SU-DHL-6 (cell line): ENCODE results near the gene ADAMTS3.

Source experiments
- H2AFZ ChIP-seq: fragments of 200-600 bp; sonication (generic); 2 replicates; pipeline ENCODE4 v1.6.1; 2014; ENCODE audit warnings: low read depth, mild to moderate bottlenecking, moderate library complexity, mixed read lengths, antibody characterized with exemption, low read length; ENCODE audit not compliant: severe bottlenecking
- H3F3A ChIP-seq: fragments of 200-600 bp; shearing (Covaris generic); 2 replicates; pipeline ENCODE4 v1.6.0; 2016; ENCODE audit warnings: antibody characterized with exemption, mild to moderate bottlenecking; ENCODE audit not compliant: insufficient read depth
- H3K27ac ChIP-seq: fragments of 200-600 bp; sonication (generic); 2 replicates; pipeline ENCODE4 v1.5.1; 2016; ENCODE audit warnings: low read depth, mild to moderate bottlenecking, low read length, moderate library complexity, mixed read lengths
- H3K27me3 ChIP-seq: fragments of 200-600 bp; sonication (generic), shearing (Covaris generic); 2 replicates; pipeline ENCODE4 v1.6.0; 2014; ENCODE audit warnings: mild to moderate bottlenecking, low read length
- H3K36me3 ChIP-seq: fragments of 200-600 bp; sonication (generic); 2 replicates; pipeline ENCODE4 v1.6.1; 2014; ENCODE audit warnings: mild to moderate bottlenecking, low read length, mixed read lengths
- H3K4me2 ChIP-seq: fragments of 300-600, 200-600 bp; shearing (Covaris generic), sonication (generic); 2 replicates; pipeline ENCODE4 v1.6.0; 2014; ENCODE audit warnings: low read length, low read depth, mild to moderate bottlenecking; ENCODE audit not compliant: poor library complexity, severe bottlenecking
- H3K4me3 ChIP-seq: fragments of 200-600 bp; sonication (generic); 2 replicates; pipeline ENCODE4 v1.5.1; 2014; ENCODE audit warnings: antibody characterized with exemption, low read length, mild to moderate bottlenecking, mixed read lengths; ENCODE audit not compliant: insufficient read depth, poor library complexity, severe bottlenecking
- H3K79me2 ChIP-seq: fragments of 200-600 bp; sonication (generic); 2 replicates; pipeline ENCODE4 v1.6.1; 2014; ENCODE audit warnings: mild to moderate bottlenecking, low read length, moderate library complexity; ENCODE audit not compliant: insufficient read depth
- H3K9ac ChIP-seq: fragments of 200-600 bp; sonication (generic); 2 replicates; pipeline ENCODE4 v1.7.0; 2014; ENCODE audit warnings: mild to moderate bottlenecking, low read length
- H3K9me2 ChIP-seq: fragments of 200-600 bp; sonication (generic); replicated peaks from 2 replicates; pipeline ENCODE4 v1.6.1; 2014; ENCODE audit warnings: low read length; ENCODE audit not compliant: insufficient read depth
- H3K9me3 ChIP-seq: fragments of 200-600 bp; sonication (generic); 2 replicates; pipeline ENCODE4 v1.6.1; 2014; ENCODE audit warnings: low read length, mixed read lengths; ENCODE audit not compliant: insufficient read depth
- H4K20me1 ChIP-seq: fragments of 200-600 bp; sonication (generic); 2 replicates; pipeline ENCODE4 v1.6.1; 2014; ENCODE audit warnings: low read depth, mild to moderate bottlenecking, antibody characterized with exemption, low read length, moderate library complexity, mixed read lengths
- CTCF ChIP-seq: fragments of 200-600 bp; sonication (generic); IDR thresholded peaks from one replicate; pipeline ENCODE4 v1.5.1; 2017; ENCODE audit warnings: antibody characterized with exemption, mild to moderate bottlenecking, low read length, moderate library complexity; ENCODE audit not compliant: insufficient read depth, poor library complexity, severe bottlenecking
- EZH2phosphoT487 ChIP-seq: fragments of 200-600 bp; sonication (generic), shearing (Covaris generic); conservative IDR thresholded peaks from 2 replicates; pipeline ENCODE4 v1.6.1; 2018; ENCODE audit warnings: mild to moderate bottlenecking, antibody characterized with exemption, low read length, moderate library complexity, mixed read lengths

ADAMTS3 gene

GRCh38 chr4:72604324-72604723 is 35.3 kb upstream of the ADAMTS3 start:
- no peaks in the 10 kb centered on the region for H3K27me3 ChIP-seq
- H3K27ac ChIP-seq: no peak overlapping the region
- H3K4me2 ChIP-seq: no peak overlapping the region
- H3K9me3 ChIP-seq: no peaks in the 10 kb centered on the region
- H2AFZ ChIP-seq: no peak overlapping the region
- H4K20me1 ChIP-seq: no peaks in the 10 kb centered on the region
- H3K4me3 ChIP-seq: no peak overlapping the region
- TF ChIP-seq EZH2phosphoT487: no peak
- no peak for TF ChIP-seq CTCF
- no peaks in the 10 kb centered on the region for H3K36me3 ChIP-seq
- no peaks in the 10 kb centered on the region for H3K9me2 ChIP-seq
- no peaks in the 10 kb centered on the region for H3F3A ChIP-seq
- no peaks in the 10 kb centered on the region for H3K79me2 ChIP-seq
- no peak overlapping the region for H3K9ac ChIP-seq

GRCh38 chr4:72602396-72603376 is 33.7 kb upstream of the ADAMTS3 start:
- Histone ChIP-seq H3K79me2 (no peaks in the 10 kb centered on the region), H4K20me1 (no peaks in the 10 kb centered on the region), H3K9ac (no peak overlapping the region), H3K36me3 (no peaks in the 10 kb centered on the region), H3F3A (no peaks in the 10 kb centered on the region), H3K9me3 (no peaks in the 10 kb centered on the region), H3K4me3 (no peak overlapping the region), H3K27ac (no peak overlapping the region), H3K4me2 (no peak overlapping the region), H3K9me2 (no peaks in the 10 kb centered on the region), H2AFZ (no peak overlapping the region), H3K27me3 (no peaks in the 10 kb centered on the region)
- TF ChIP-seq CTCF (no peak), EZH2phosphoT487 (no peak)

- TF ChIP-seq EZH2phosphoT487 (no peak), CTCF (no peak)
- Histone ChIP-seq H4K20me1 (no peaks in the 10 kb centered on the region), H3K27me3 (no peaks in the 10 kb centered on the region)
Measured at GRCh38 chr4:72591547-72592454, 22.8 kb upstream of the ADAMTS3 start.

More at GRCh38 chr4:72591547-72592454, 22.8 kb upstream of the ADAMTS3 start:
- no peak overlapping the region for H3K4me2 ChIP-seq
- no peaks in the 10 kb centered on the region for H3F3A ChIP-seq
- H3K9me3 ChIP-seq: no peaks in the 10 kb centered on the region
- no peak overlapping the region for H3K27ac ChIP-seq
- H3K4me3 ChIP-seq: no peak overlapping the region
- H3K36me3 ChIP-seq: no peaks in the 10 kb centered on the region
- H2AFZ ChIP-seq: no peak overlapping the region
- H3K9me2 ChIP-seq: no peaks in the 10 kb centered on the region
- H3K9ac ChIP-seq: no peak overlapping the region
- no peaks in the 10 kb centered on the region for H3K79me2 ChIP-seq
